GM10266 (cell line): ENCODE measurements around the gene IFNL4.

ENCODE experiments used
- DNase-seq: peaks from one replicate; pipeline ENCODE4 v3.0.0; 2012; ENCODE audit errors: extremely low spot score
- CTCF ChIP-seq: IDR thresholded peaks from 2 replicates; pipeline ENCODE4 v1.5.1; 2012; ENCODE audit warnings: mild to moderate bottlenecking, low read depth; ENCODE audit not compliant: control insufficient read depth, insufficient read depth; ENCODE audit errors: missing control alignments

The IFNL4 gene

DNA sequence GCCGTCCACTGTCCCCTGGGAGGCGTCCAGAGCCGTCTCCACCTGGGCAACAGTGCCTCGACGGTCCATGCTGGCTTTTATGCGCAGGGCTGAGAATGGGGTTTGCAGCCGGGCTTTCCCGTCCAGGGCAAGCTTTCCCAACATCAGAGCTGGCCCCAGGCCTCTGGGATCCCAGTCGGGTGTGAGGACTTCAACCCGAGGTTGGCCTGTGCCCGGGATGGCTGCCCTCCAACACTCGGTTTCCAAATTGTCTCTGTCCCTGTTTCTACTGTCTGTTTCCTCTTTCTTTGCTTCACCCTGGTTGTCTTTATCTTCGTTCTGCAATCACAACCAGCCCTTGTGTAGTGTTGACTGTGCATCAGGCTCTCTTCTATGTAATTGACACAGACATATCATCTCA lies at the start of gene IFNL4:
IFNL4 (minus strand) TSS at position 51 of the 400 bp plus-strand sequence.
- DNase-seq = no peak
- no peak for TF ChIP-seq CTCF

DNA sequence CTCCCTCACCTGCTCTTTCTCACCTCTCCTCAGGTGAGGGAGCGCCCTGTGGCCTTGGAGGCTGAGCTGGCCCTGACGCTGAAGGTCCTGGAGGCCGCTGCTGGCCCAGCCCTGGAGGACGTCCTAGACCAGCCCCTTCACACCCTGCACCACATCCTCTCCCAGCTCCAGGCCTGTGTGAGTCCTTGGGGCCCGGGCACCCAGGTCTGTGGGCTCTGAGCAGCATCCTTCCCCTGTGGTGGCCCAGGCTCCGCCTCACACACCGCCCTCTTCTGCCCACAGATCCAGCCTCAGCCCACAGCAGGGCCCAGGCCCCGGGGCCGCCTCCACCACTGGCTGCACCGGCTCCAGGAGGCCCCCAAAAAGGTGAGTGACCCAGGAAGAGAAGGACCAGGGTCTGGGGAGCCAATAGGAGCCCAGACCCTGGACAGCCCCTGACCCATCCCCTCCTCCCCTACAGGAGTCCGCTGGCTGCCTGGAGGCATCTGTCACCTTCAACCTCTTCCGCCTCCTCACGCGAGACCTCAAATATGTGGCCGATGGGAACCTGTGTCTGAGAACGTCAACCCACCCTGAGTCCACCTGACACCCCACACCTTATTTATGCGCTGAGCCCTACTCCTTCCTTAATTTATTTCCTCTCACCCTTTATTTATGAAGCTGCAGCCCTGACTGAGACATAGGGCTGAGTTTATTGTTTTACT lies 49.4 kb upstream of the IFNL4 start:
- DNase-seq = no peak
- TF ChIP-seq CTCF = no peak

GRCh38 chr19:39296906-39297305 lies 48.2 kb upstream of the IFNL4 start:
- DNase-seq = no peak
- no peak for TF ChIP-seq CTCF

GRCh38 chr19:39296055-39296645 lies 47.5 kb upstream of the IFNL4 start, which contains the start of gene IFNL1:
IFNL1 (plus strand) TSS chr19:39296407; CDS start chr19:39296422, 15 bp downstream.
- no peak for DNase-seq
- no peak for TF ChIP-seq CTCF

GRCh38 chr19:39293394-39293793 lies 44.7 kb upstream of the IFNL4 start:
- no peak for TF ChIP-seq CTCF
- DNase-seq = no peak

DNA sequence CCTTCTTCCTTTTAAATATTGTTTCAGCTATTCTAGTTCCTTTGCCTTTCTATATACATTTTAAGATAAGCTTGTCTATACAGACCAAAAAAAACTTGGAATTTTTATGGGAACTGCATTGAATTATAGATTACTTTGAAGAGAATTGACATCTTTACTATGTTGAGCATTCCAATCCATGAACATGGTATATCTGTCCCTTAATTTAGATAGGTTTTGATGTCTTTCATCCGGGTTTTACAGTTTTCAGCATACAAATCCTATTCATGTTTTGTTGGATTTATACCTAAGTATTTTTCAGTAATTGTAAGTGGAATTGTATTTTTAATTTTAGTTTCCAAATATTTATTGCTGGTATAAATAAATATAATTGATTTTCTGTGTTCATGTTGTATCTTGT lies 35.4 kb upstream of the IFNL4 start:
- no peak for TF ChIP-seq CTCF
- DNase-seq = no peak

GRCh38 chr19:39282021-39282420 lies 33.4 kb upstream of the IFNL4 start:
- TF ChIP-seq CTCF = no peak
- DNase-seq = no peak
